ENCODE results near the gene GPX7.

GPX7 gene

DNA sequence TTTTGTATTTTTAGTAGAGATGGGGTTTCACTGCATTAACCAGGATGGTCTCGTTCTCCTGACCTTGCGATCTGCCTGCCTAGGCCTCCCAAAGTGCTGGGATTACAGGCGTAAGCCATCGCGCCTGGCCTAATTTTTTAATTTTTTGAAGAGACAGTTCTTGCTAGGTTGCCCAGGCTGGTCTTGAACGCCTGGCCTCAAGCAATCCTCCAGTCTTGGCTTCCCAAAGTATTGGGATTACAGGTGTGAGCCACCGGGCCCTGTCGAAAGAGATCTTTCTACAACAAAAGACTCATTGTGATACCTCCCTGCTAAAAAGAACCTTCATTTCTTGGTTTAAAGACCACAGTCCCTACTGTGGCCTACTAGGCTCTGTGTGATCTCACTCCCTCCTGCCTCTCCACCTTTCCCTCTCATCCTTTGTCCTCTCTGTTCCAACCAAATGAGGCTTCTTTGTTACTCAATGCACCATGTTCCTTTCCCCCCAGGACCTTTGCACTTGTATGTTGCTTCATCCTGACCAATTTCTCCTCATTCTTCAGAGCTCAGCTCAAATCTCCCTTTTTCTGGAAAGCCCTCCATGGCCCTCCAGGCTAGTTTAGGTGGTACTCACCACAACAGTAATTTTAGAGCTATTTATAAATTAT lies 1.5 kb upstream of the GPX7 start:
- Mint-ChIP-seq H3K27me3 (no peaks in the 10 kb centered on the region), H3K4me3 (no peak overlapping the region), H3K27ac (no peak overlapping the region), H3K9me3 (no peaks in the 10 kb centered on the region), H3K36me3 (ENCODE audit: low read depth) (peaks cover 4% of the 10 kb centered on the region), H3K4me1 (peaks cover 29% of the 10 kb centered on the region)
- no peak for ATAC-seq
- no peak for DNase-seq

DNA sequence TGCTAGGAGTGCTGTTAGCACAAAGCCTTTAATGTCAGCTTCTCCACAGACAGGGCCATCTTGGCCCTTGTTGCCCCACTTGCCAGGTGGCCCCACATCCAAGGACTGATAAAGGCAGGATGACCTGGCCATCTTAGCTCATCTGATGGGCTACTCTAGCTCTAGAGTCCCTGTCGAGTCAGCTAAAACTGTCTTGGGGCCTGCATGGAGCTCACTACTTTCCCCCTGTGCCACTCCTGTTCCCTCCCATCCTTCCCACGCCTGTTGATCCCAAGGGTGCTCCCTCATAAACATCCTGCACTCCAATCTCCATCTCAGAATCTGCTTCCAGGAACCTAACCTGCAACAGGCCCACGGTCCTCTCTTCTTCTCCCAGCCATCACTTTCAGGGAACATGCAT lies 652 bp upstream of the GPX7 start:
- H3K27me3 Mint-ChIP-seq, result no peaks in the 10 kb centered on the region
- DNase-seq (no peak), ATAC-seq (no peak)
- peak overlapping the region; percentile 90 for H3K27ac Mint-ChIP-seq
- H3K4me3 Mint-ChIP-seq, result peak overlapping the region; percentile 70
- peaks cover 29% of the 10 kb centered on the region for H3K4me1 Mint-ChIP-seq
- peaks cover 8% of the 10 kb centered on the region for H3K36me3 Mint-ChIP-seq (ENCODE audit: low read depth)
- H3K9me3 Mint-ChIP-seq, result no peaks in the 10 kb centered on the region

DNA sequence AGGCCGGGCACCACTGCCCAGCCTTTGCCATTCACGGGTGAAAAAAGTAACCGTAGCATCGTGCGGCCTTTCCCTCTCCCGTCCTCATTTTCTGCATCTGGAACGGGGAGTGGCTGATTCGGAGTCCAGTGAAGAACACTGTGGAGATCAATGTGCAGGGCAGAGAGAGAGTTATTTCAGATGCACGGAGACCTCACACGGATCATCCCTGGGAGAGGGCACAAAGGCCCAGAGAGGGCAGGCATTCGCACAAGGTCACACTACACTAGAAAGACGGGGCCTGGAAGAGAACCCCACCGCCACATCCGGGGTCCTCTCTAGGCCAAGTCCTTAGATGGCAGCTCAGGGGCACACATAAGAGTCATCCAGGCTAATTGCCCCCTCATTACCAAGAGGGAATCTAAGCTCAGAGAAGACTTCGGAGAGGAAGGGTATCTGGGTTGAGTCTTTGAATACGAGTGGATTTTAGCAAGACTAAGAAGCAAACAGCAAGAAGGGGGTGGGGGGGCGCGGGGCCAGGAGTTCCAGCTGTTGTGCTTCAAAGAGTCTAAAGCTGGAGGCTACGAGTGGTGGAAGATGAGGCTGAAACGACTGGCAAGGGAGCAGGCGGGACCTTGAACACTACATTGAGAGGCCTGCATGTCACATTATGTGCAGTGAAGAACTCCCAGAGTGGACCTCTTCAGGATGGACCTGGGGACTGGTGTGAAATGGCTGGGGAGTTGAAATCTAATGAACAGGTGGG lies 857 bp downstream of the GPX7 start:
- Mint-ChIP-seq H3K4me3 (peak overlapping the region; percentile 83), H3K9me3 (no peaks in the 10 kb centered on the region), H3K4me1 (peaks cover 29% of the 10 kb centered on the region), H3K36me3 (ENCODE audit: low read depth) (peaks cover 12% of the 10 kb centered on the region), H3K27ac (peak overlapping the region; percentile 92), H3K27me3 (no peaks in the 10 kb centered on the region)
- DNase-seq (peak; percentile 22), ATAC-seq (peak; percentile 47)

DNA sequence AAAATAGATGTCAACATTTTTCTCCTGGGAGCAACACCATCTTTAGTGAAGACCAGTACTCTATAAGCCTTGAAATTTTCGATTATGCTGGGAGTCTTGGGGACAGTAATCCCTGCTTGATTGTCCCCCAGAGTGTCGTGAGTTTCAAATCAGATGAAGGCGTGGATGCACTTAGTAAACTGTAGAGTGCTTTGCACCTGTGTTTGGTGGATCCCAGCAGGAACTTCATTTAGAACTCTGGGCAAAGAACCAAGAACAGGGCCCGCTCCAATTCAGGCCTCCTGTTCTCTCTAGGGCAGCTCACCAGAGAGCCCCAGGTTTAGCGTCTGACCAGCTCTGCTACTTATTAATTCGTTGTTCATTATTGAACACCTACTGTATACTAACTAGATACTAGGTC lies 1.5 kb downstream of the GPX7 start:
- H3K27ac Mint-ChIP-seq, result peak overlapping the region; percentile 92
- H3K36me3 Mint-ChIP-seq (ENCODE audit: low read depth), result peaks cover 12% of the 10 kb centered on the region
- ATAC-seq (no peak), DNase-seq (no peak)
- no peaks in the 10 kb centered on the region for H3K9me3 Mint-ChIP-seq
- peak overlapping the region; percentile 83 for H3K4me3 Mint-ChIP-seq
- H3K27me3 Mint-ChIP-seq, result no peaks in the 10 kb centered on the region
- peaks cover 29% of the 10 kb centered on the region for H3K4me1 Mint-ChIP-seq

DNA sequence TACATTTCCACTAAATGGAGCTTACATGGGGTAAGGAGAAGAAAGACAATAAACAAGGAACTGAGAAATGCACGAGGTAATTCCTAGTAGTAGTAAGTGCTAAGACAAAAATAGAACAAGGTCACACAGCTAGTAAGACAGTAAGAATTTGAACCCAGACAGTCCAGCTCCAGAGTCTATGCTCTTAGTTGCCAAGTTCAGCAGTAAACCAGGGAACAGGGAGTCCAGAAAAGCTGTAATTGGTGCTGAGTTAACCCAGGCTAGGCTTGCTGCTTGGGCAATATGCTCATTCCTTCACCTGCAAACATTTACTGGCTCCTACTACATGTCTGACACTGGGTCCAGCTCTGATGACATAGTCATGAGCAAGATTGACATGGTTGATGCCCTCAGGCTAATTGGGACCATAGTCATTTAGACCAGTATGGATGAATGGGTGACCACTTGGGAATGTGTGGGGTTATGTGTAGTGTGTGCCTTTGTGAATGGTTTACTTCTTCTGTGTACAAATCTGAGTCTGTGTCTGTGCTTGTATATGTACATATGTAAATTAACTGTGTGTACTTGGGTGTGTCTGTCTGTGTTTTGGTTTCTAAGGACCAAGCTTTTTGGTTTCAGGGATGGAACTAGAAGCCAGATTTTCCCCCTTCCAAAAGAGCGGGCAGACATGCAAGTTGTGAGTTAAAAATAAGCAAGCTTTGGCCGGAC lies 2.0 kb downstream of the GPX7 start:
- H3K4me1 Mint-ChIP-seq, result peaks cover 29% of the 10 kb centered on the region

DNA sequence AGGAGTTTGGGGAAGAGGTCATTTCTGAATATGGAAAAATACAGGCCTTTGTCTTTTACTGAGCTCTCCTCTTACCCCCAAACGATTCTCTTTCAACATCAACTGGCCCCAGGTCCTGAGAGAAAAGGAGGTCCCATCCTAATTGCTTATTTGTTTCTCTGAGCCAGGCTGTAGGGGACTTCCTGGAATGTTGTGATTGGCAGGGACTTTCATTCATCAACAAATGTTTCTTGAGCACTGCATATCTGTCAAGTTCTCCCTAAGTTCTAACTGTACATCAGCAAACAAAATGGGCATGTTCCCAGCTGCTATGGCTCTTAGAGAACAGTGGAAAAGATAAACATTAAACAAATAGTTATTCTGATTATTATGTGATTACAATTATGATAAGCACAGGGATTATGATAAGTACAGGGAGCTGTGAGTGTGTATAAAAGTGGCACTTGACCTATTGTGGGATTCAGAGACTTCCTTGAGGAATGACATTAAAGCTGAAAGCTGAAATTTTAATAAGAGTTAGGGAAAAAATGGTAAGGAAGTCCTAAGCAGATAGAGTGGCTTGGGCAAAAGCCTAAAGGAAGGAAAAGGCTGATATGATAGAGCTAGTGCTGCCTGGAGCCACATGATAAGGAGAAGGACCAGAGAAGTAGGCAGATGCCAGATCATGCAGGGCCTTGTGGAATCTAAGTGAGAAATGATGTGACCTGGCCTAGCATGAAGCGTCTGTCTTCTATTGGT lies 11.6 kb downstream of the GPX7 start:
- ATAC-seq, result no peak
- Mint-ChIP-seq H3K27me3 (no peaks in the 10 kb centered on the region), H3K4me3 (no peak overlapping the region), H3K27ac (no peak overlapping the region), H3K36me3 (ENCODE audit: low read depth) (no peaks in the 10 kb centered on the region), H3K9me3 (no peaks in the 10 kb centered on the region), H3K4me1 (peaks cover 8% of the 10 kb centered on the region)
- DNase-seq, result no peak

More for the DNA sequence above, 2.0 kb downstream of the GPX7 start:
- no peaks in the 10 kb centered on the region for H3K9me3 Mint-ChIP-seq
- no peaks in the 10 kb centered on the region for H3K27me3 Mint-ChIP-seq
- ATAC-seq (no peak), DNase-seq (no peak)
- H3K36me3 Mint-ChIP-seq (ENCODE audit: low read depth), result peaks cover 12% of the 10 kb centered on the region
- peak overlapping the region; percentile 83 for H3K4me3 Mint-ChIP-seq
- peak overlapping the region; percentile 92 for H3K27ac Mint-ChIP-seq

DNA sequence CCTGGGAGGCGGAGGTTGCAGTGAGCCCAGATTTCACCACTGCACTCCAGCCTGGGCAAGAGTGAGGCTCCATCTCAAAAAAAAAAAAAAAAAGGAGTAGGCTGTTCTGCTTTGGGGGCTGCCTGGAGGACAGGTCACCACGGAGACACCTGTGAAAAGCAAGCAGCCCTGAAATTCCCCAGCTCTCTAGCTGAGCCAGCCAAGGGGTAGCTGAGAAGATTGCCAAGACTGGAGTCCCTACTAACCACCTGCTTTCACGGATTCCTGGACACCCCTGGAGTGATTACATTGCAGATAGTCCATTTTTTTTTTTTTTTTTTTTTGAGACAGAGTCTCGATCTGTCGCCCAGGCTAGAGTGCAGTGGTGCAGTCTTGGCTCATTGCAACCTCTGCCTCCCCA lies 12.5 kb downstream of the GPX7 start:
- H3K4me3 Mint-ChIP-seq, result no peak overlapping the region

DNA sequence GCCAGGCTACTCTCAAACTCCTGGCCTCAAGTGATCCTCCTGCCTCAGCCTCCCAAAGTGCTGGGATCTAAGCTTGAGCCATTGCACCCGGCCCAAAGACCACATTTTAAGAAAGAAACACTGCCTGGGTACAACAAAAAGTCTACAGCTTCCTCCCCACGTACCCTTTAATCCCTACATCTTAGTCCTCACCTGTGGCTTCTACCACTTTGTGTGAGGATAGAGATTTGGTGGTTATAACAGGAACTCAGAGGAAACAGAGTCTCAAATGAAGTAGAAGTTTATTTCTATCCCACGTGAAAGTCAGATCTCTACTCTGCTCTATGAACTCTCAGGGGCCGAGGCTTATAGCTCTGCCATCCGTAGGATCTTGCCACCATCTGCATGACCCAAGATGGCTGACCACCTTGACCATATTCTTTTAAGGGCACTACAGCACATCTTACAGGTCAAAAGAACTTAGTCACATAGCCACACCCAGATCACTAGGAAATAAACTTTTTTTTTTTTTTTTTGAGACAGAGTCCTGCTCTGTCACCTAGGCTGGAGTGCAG lies 13.4 kb downstream of the GPX7 start:
- ATAC-seq (no peak), DNase-seq (no peak)
- no peaks in the 10 kb centered on the region for H3K27me3 Mint-ChIP-seq
- H3K9me3 Mint-ChIP-seq, result no peaks in the 10 kb centered on the region
- peak overlapping the region; percentile 28 for H3K27ac Mint-ChIP-seq
- no peak overlapping the region for H3K4me3 Mint-ChIP-seq
- peaks cover 8% of the 10 kb centered on the region for H3K4me1 Mint-ChIP-seq
- peaks cover 3% of the 10 kb centered on the region for H3K36me3 Mint-ChIP-seq (ENCODE audit: low read depth)

More for the DNA sequence above, 12.5 kb downstream of the GPX7 start:
- peaks cover 8% of the 10 kb centered on the region for H3K4me1 Mint-ChIP-seq
- H3K27me3 Mint-ChIP-seq, result no peaks in the 10 kb centered on the region
- ATAC-seq (no peak), DNase-seq (no peak)
- H3K9me3 Mint-ChIP-seq, result no peaks in the 10 kb centered on the region
- H3K27ac Mint-ChIP-seq, result no peak overlapping the region
- no peaks in the 10 kb centered on the region for H3K36me3 Mint-ChIP-seq (ENCODE audit: low read depth)

DNA sequence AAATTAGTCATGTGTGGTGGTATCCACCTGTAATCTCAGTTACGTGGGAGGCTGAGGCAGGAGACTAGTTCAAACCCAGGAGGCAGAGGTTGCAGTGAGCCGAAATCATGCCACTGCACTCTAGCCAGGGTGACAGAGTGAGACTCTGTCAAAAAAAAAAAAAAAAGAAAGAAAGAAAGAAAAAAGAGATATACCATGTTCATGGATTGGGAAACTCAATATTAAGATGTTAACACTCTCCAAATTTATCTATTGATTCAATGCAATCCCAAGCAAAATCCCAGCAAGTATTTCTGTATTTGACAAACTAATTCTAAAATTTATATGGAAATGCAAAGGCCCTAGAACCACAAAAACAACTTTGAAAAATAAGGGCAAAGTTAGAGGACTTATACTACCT lies 19.8 kb downstream of the GPX7 start:
- H3K4me3 Mint-ChIP-seq, result no peak overlapping the region
- ATAC-seq, result no peak
- DNase-seq, result no peak
- H3K4me1 Mint-ChIP-seq, result peaks cover 5% of the 10 kb centered on the region
- peaks cover 9% of the 10 kb centered on the region for H3K36me3 Mint-ChIP-seq (ENCODE audit: low read depth)
- H3K27me3 Mint-ChIP-seq, result no peaks in the 10 kb centered on the region
- no peaks in the 10 kb centered on the region for H3K9me3 Mint-ChIP-seq
- no peak overlapping the region for H3K27ac Mint-ChIP-seq

DNA sequence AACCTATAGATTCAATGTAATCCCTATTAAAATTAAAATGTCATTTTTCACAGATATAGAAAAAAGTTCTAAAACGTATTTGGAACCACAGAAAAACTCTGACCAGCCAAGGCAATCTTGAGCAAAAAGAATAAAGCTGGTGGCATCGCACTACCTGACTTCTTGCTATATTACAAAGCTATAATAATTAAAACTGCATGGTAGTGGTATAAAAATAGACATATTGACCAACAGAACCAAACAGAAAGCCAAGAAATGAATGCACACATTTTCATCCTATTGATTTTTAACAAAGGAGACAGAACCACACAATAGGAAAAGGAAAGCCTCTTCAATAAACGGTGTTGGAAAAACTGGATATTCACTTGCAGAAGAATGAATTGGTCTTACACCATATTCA lies 21.6 kb downstream of the GPX7 start:
- Mint-ChIP-seq H3K9me3 (no peaks in the 10 kb centered on the region), H3K4me1 (peaks cover 9% of the 10 kb centered on the region), H3K36me3 (ENCODE audit: low read depth) (peaks cover 9% of the 10 kb centered on the region), H3K27me3 (no peaks in the 10 kb centered on the region), H3K4me3 (no peak overlapping the region), H3K27ac (no peak overlapping the region)
- ATAC-seq (no peak), DNase-seq (no peak)

DNA sequence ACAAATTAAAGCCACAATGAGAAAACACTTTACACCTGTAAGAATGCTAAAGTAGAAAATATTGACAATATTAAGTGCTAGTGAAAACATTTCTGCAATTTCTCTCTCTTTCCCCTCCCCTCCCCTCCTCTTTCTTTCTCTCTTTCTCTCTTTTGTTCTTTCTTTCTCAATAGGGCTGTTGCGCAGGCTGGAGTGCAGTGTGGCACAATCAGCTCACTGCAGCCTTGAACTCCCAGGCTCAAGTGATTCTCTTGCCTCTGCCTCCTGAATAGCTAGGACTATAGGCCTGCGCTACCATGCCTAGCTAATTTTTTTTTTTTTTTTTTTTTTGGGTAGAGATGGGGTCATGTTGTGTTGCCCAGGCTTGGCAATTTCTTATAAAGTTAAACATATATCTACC lies 24.9 kb downstream of the GPX7 start:
- Mint-ChIP-seq H3K4me3 (no peak overlapping the region), H3K9me3 (no peaks in the 10 kb centered on the region), H3K36me3 (ENCODE audit: low read depth) (peaks cover 3% of the 10 kb centered on the region), H3K27ac (no peak overlapping the region), H3K27me3 (no peaks in the 10 kb centered on the region), H3K4me1 (peaks cover 21% of the 10 kb centered on the region)
- DNase-seq (no peak), ATAC-seq (no peak)

DNA sequence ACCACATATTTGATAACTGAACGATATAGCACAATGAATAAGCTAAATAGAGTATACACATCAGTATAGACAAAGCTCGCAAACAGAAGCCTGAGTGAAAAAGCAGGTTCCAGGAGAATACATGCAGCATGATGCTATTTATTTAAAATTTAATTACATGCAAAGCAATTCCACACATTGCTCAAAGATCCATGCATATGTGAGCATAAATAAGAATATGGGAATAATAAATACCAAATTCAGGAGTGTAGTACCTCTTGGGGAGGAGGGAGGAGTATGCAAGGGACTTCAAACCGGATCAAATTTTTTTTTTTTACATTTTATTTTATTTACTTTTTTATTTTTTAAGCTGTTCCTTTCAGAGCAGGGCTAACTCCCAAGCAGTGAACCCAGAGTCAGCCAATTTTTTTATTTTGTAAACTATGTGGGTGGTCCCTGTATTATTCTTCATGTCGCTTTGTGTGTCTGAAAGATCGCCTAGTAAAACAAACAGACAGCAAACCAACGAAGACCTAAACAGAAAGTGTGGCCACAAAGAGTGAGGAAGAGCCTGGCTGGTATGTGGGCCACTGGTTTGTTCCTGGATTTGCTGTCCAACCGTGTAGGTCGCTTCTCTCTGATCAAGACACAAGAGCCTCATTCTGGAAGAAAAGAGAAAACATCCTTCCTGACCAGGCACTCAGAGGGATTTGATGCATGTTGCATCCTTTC lies 26.6 kb downstream of the GPX7 start:
- Mint-ChIP-seq H3K27me3 (no peaks in the 10 kb centered on the region), H3K9me3 (no peaks in the 10 kb centered on the region), H3K27ac (no peak overlapping the region)

DNA sequence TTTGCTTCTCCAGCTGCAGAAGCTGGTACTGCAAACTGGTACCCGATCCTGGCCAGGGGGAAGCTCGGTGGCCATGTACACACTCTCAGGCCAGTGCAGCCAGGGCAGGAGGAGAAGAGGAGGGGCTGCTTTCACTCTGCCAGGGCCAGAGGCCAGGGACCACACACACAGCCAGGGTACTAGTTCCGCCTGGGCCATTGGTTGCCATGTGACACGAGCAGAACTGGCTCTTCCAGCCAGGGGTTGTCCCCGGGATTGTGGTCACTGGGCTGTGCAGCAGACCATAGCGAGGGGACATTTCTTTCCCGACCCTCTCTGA lies 27.1 kb downstream of the GPX7 start:
- Mint-ChIP-seq H3K36me3 (ENCODE audit: low read depth) (no peaks in the 10 kb centered on the region), H3K4me3 (no peak overlapping the region), H3K9me3 (no peaks in the 10 kb centered on the region), H3K27me3 (no peaks in the 10 kb centered on the region), H3K4me1 (peaks cover 35% of the 10 kb centered on the region), H3K27ac (no peak overlapping the region)
- DNase-seq, result no peak
- ATAC-seq, result no peak

More for the DNA sequence above, 26.6 kb downstream of the GPX7 start:
- DNase-seq (no peak), ATAC-seq (no peak)
- H3K4me1 Mint-ChIP-seq, result peaks cover 30% of the 10 kb centered on the region
- no peaks in the 10 kb centered on the region for H3K36me3 Mint-ChIP-seq (ENCODE audit: low read depth)
- H3K4me3 Mint-ChIP-seq, result no peak overlapping the region

DNA sequence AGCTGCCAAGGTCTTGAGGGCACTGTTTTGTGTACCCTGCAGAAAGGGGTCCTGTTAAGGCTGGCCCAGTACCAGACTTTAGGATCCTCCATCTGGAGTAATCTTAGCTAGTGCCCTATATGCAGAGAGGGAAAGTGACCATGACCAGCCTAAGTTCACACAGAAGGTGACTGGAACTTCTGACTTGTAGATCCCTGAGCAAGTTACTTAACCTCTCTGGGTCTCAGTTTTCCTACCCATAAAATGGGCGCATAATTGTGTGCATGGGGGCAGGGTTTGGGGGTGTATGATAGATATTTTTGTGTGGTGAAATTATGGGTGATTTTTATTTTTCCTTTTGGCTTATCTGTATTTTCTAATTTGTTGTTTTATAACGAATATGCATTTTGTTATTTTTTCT lies 27.5 kb downstream of the GPX7 start:
- ATAC-seq (no peak), DNase-seq (no peak)
- H3K4me3 Mint-ChIP-seq, result no peak overlapping the region
- H3K4me1 Mint-ChIP-seq, result peaks cover 39% of the 10 kb centered on the region
- no peak overlapping the region for H3K27ac Mint-ChIP-seq
- no peaks in the 10 kb centered on the region for H3K27me3 Mint-ChIP-seq
- no peaks in the 10 kb centered on the region for H3K36me3 Mint-ChIP-seq (ENCODE audit: low read depth)
- H3K9me3 Mint-ChIP-seq, result no peaks in the 10 kb centered on the region

Measured in activated naive CD8-positive, alpha-beta T cell treated with anti-CD3 and anti-CD28 coated beads, Interleukin-2, amount 50 U/mL, for 24 hours (primary cell).